ENCODE data around the gene PPP2R3A. TPM values are rescaled to one million over a fixed set of nuclear protein-coding genes. Genes with fewer than 3 reads are reported as not detected.
"Not testable (repeated sequence)": the region's sequence is repeated elsewhere in the genome, so short reads cannot be mapped to it uniquely, and the experiment has no call there.

Gene PPP2R3A
- total RNA-seq, 1 experiment from 2014 or later = not detected

- Histone ChIP-seq H3K79me2 (ENCODE audit: low read length) (peaks cover 59% of the 10 kb centered on the region), H3K27ac (ENCODE audit: low read length) (no peak overlapping the region), H4K20me1 (ENCODE audit: insufficient read depth, low read depth, low read length) (peaks cover 60% of the 10 kb centered on the region), H3K4me3 (ENCODE audit: low read length) (no peak overlapping the region), H3K9ac (ENCODE audit: low read length) (no peak overlapping the region), H3K27me3 (ENCODE audit: low read length) (no peaks in the 10 kb centered on the region), H3K9me2 (replicated peaks; ENCODE audit: insufficient read depth, low read length) (no peaks in the 10 kb centered on the region), H3K36me3 (ENCODE audit: insufficient read depth, low read length) (peaks cover 31% of the 10 kb centered on the region), H3K9me3 (ENCODE audit: low read length) (no peaks in the 10 kb centered on the region), H3K4me2 (ENCODE audit: low read depth, low read length, poor library complexity, severe bottlenecking) (no peak overlapping the region), H3K4me1 (ENCODE audit: low read length) (no peaks in the 10 kb centered on the region), H2AFZ (ENCODE audit: low read length) (no peak overlapping the region)
- DNase-seq = no peak
These were observed 184.1 kb downstream of the PPP2R3A start for GRCh38 chr3:136149667-136150066.

DNA sequence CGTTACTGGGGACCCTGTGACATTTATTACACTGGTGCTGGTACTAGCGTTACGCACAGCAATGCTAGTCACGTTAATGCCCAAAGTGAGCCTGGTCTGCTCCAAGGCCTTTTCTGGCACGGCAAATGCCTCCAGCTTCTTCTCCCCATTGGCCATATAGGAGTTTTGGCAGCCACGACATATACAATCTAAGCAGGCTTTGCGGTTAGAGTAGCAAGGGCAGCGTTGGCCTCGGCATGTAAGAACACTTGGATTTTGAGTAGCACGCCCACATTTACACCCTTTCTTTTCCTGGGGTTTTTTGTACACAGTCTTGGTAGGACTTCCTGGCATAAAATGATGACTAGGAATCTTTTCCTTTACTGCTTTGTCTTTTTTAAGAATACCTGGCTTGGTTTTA, 185.7 kb downstream of the PPP2R3A start:
- Histone ChIP-seq H3K4me1 (ENCODE audit: low read length) (no peaks in the 10 kb centered on the region), H3K36me3 (ENCODE audit: insufficient read depth, low read length) (peaks cover 31% of the 10 kb centered on the region), H3K79me2 (ENCODE audit: low read length) (peaks cover 74% of the 10 kb centered on the region), H3K9ac (ENCODE audit: low read length) (no peak overlapping the region), H3K4me3 (ENCODE audit: low read length) (no peak overlapping the region), H3K27me3 (ENCODE audit: low read length) (no peaks in the 10 kb centered on the region), H3K4me2 (ENCODE audit: low read depth, low read length, poor library complexity, severe bottlenecking) (no peak overlapping the region), H4K20me1 (ENCODE audit: insufficient read depth, low read depth, low read length) (peaks cover 68% of the 10 kb centered on the region), H3K9me3 (ENCODE audit: low read length) (no peaks in the 10 kb centered on the region), H3K27ac (ENCODE audit: low read length) (no peak overlapping the region), H2AFZ (ENCODE audit: low read length) (no peak overlapping the region), H3K9me2 (replicated peaks; ENCODE audit: insufficient read depth, low read length) (no peaks in the 10 kb centered on the region)
- DNase-seq = no peak

- H3K4me1 ChIP-seq (ENCODE audit: low read length) = no peaks in the 10 kb centered on the region
- H4K20me1 ChIP-seq (ENCODE audit: insufficient read depth, low read depth, low read length) = peaks cover 74% of the 10 kb centered on the region
- no peaks in the 10 kb centered on the region for H3K9me2 ChIP-seq (replicated peaks; ENCODE audit: insufficient read depth, low read length)
- no peak overlapping the region for H3K27ac ChIP-seq (ENCODE audit: low read length)
- H3K4me2 ChIP-seq (ENCODE audit: low read depth, low read length, poor library complexity, severe bottlenecking) = no peak overlapping the region
- H3K9me3 ChIP-seq (ENCODE audit: low read length) = no peaks in the 10 kb centered on the region
- H3K9ac ChIP-seq (ENCODE audit: low read length) = no peak overlapping the region
- H3K27me3 ChIP-seq (ENCODE audit: low read length) = no peaks in the 10 kb centered on the region
- H3K4me3 ChIP-seq (ENCODE audit: low read length) = no peak overlapping the region
- DNase-seq = no peak
- no peak overlapping the region for H2AFZ ChIP-seq (ENCODE audit: low read length)
- H3K36me3 ChIP-seq (ENCODE audit: insufficient read depth, low read length) = peaks cover 31% of the 10 kb centered on the region
- peaks cover 85% of the 10 kb centered on the region for H3K79me2 ChIP-seq (ENCODE audit: low read length)
These were observed 186.8 kb downstream of the PPP2R3A start for GRCh38 chr3:136152176-136152843.

DNA sequence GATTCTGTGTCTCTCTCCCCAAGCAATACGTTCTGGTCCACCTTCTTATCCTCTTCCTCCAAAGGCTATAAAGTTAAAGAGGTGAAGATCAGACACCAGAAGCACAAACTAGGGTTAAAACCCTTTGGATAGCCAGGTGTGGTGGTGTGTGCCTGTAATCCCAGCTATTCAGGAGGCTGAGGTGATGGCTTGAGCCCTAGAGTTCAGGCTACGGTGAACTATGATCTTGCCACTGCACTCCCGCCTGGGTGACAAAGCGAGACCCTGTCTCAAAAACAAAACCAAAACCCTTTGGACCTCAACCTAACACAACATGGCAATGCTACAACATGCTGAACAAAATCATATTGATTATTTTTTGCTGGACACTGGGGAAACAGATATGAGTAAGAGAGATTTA, 187.4 kb downstream of the PPP2R3A start:
- Histone ChIP-seq H3K27ac (ENCODE audit: low read length) (no peak overlapping the region), H3K9me2 (replicated peaks; ENCODE audit: insufficient read depth, low read length) (no peaks in the 10 kb centered on the region), H4K20me1 (ENCODE audit: insufficient read depth, low read depth, low read length) (peaks cover 79% of the 10 kb centered on the region), H3K9ac (ENCODE audit: low read length) (no peak overlapping the region), H2AFZ (ENCODE audit: low read length) (no peak overlapping the region), H3K4me3 (ENCODE audit: low read length) (no peak overlapping the region), H3K4me1 (ENCODE audit: low read length) (no peaks in the 10 kb centered on the region), H3K4me2 (ENCODE audit: low read depth, low read length, poor library complexity, severe bottlenecking) (no peak overlapping the region), H3K36me3 (ENCODE audit: insufficient read depth, low read length) (peaks cover 31% of the 10 kb centered on the region), H3K9me3 (ENCODE audit: low read length) (no peaks in the 10 kb centered on the region), H3K79me2 (ENCODE audit: low read length) (peaks cover 92% of the 10 kb centered on the region), H3K27me3 (ENCODE audit: low read length) (no peaks in the 10 kb centered on the region)
- DNase-seq = no peak

DNA sequence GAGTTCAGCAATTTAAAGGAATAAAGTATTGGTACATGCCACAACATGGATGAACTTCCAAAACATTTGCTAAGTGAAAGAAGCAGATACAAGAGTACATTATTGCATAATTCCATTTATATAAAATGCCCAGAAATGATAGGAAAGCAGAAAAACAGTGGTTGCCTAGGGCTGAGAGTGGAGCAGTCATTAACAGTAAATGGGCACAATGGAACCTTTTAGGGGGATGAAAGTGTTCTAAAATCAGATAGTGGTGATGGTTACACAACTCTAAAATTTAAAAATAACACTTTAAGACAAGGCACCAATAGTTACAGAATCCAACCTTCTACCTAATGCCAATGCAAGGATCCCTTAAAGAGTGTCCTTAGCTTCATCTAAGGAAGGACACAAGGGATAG, 196.0 kb downstream of the PPP2R3A start:
- Histone ChIP-seq H3K9ac (ENCODE audit: low read length) (no peak overlapping the region), H3K4me1 (ENCODE audit: low read length) (peaks cover 6% of the 10 kb centered on the region; the same call in 1 of the 2 replicates), H2AFZ (ENCODE audit: low read length) (no peak overlapping the region), H3K27ac (ENCODE audit: low read length) (no peak overlapping the region), H4K20me1 (ENCODE audit: insufficient read depth, low read depth, low read length) (peaks cover 62% of the 10 kb centered on the region), H3K27me3 (ENCODE audit: low read length) (no peaks in the 10 kb centered on the region), H3K4me2 (ENCODE audit: low read depth, low read length, poor library complexity, severe bottlenecking) (no peak overlapping the region), H3K4me3 (ENCODE audit: low read length) (no peak overlapping the region), H3K36me3 (ENCODE audit: insufficient read depth, low read length) (no peaks in the 10 kb centered on the region), H3K9me2 (replicated peaks; ENCODE audit: insufficient read depth, low read length) (no peaks in the 10 kb centered on the region), H3K79me2 (ENCODE audit: low read length) (peaks cover 98% of the 10 kb centered on the region), H3K9me3 (ENCODE audit: low read length) (no peaks in the 10 kb centered on the region)
- DNase-seq = no peak

DNA sequence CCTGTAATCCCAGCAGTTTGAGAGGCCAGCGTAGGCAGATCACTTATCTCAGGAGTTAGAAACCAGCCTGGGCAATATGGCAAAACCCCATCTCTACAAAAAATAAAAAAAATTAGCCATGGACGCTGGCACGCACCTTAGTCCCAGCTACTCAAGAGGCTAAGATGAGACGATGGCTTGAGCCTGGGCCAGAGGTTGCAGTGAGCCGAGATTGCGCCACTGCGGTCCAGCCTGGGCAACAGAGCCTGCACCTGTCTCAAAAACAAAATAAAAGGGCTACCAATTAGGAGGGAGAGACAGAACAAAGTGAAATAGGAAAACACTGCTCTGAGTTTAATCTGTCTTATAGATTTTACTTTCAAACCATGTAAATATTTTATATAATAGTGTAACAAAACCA, 196.8 kb downstream of the PPP2R3A start:
- peaks cover 55% of the 10 kb centered on the region for H4K20me1 ChIP-seq (ENCODE audit: insufficient read depth, low read depth, low read length)
- H3K27ac ChIP-seq (ENCODE audit: low read length) = no peak overlapping the region
- H3K4me3 ChIP-seq (ENCODE audit: low read length) = no peak overlapping the region
- H3K4me1 ChIP-seq (ENCODE audit: low read length) = peaks cover 6% of the 10 kb centered on the region; the same call in 1 of the 2 replicates
- DNase-seq = no peak
- no peak overlapping the region for H2AFZ ChIP-seq (ENCODE audit: low read length)
- peaks cover 98% of the 10 kb centered on the region for H3K79me2 ChIP-seq (ENCODE audit: low read length)
- H3K9ac ChIP-seq (ENCODE audit: low read length) = no peak overlapping the region
- H3K9me2 ChIP-seq (replicated peaks; ENCODE audit: insufficient read depth, low read length) = no peaks in the 10 kb centered on the region
- H3K36me3 ChIP-seq (ENCODE audit: insufficient read depth, low read length) = no peaks in the 10 kb centered on the region
- no peaks in the 10 kb centered on the region for H3K27me3 ChIP-seq (ENCODE audit: low read length)
- H3K9me3 ChIP-seq (ENCODE audit: low read length) = no peaks in the 10 kb centered on the region
- H3K4me2 ChIP-seq (ENCODE audit: low read depth, low read length, poor library complexity, severe bottlenecking) = no peak overlapping the region

DNA sequence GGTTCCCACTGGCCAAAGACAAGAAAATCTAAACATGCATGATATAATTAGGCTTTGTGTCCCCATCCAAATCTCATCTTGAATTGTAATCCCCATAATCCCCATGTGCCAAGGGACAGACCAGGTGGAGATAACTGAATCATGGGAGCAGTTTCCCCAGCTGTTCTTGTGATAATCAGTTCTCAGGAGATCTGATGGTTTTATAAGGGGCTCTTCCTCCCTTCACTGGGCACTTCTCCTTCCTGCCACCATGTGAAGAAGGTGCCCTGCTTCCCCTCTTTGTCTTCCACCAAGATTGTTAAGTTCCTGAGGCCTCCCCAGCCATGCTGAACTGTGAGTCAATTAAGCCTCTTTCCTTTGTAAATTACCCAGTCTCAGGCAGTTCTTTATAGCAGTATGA, 198.1 kb downstream of the PPP2R3A start:
- not testable (repeated sequence) for DNase-seq; H3K4me3 ChIP-seq (ENCODE audit: low read length); H3K27me3 ChIP-seq (ENCODE audit: low read length); H3K9me3 ChIP-seq (ENCODE audit: low read length); H2AFZ ChIP-seq (ENCODE audit: low read length); H3K9ac ChIP-seq (ENCODE audit: low read length); H3K4me2 ChIP-seq (ENCODE audit: low read depth, low read length, poor library complexity, severe bottlenecking); H3K36me3 ChIP-seq (ENCODE audit: insufficient read depth, low read length); H3K9me2 ChIP-seq (replicated peaks; ENCODE audit: insufficient read depth, low read length); H3K4me1 ChIP-seq (ENCODE audit: low read length); H3K27ac ChIP-seq (ENCODE audit: low read length)
- Histone ChIP-seq H4K20me1 (ENCODE audit: insufficient read depth, low read depth, low read length) (peaks cover 52% of the 10 kb centered on the region), H3K79me2 (ENCODE audit: low read length) (peaks cover 98% of the 10 kb centered on the region)

DNA sequence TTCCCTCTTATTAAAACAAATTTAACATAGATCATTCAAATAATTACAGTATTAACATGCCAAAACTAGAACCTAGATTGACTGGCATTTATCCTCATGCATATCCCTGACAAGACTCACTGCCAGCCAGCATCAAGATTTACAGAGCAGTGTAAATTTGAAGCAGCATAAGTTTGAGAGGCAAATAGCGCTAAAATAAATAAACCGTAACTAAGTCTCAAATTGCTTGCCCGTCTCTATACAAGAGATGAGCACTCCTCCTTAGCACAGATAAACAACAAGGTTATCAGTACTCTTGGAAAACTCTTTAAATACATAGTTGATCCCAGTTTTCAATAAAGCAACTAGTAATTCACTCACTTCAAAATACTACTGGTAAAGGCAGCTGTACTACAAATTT, 201.0 kb downstream of the PPP2R3A start:
- no peak overlapping the region for H3K4me2 ChIP-seq (ENCODE audit: low read depth, low read length, poor library complexity, severe bottlenecking)
- H3K27ac ChIP-seq (ENCODE audit: low read length) = no peak overlapping the region
- H3K27me3 ChIP-seq (ENCODE audit: low read length) = no peaks in the 10 kb centered on the region
- no peak overlapping the region for H3K4me3 ChIP-seq (ENCODE audit: low read length)
- no peaks in the 10 kb centered on the region for H3K9me3 ChIP-seq (ENCODE audit: low read length)
- no peak overlapping the region for H2AFZ ChIP-seq (ENCODE audit: low read length)
- peaks cover 6% of the 10 kb centered on the region; the same call in 1 of the 2 replicates for H3K4me1 ChIP-seq (ENCODE audit: low read length)
- no peak overlapping the region for H3K9ac ChIP-seq (ENCODE audit: low read length)
- no peaks in the 10 kb centered on the region for H3K36me3 ChIP-seq (ENCODE audit: insufficient read depth, low read length)
- peaks cover 42% of the 10 kb centered on the region for H4K20me1 ChIP-seq (ENCODE audit: insufficient read depth, low read depth, low read length)
- peaks cover 100% of the 10 kb centered on the region for H3K79me2 ChIP-seq (ENCODE audit: low read length)
- no peaks in the 10 kb centered on the region for H3K9me2 ChIP-seq (replicated peaks; ENCODE audit: insufficient read depth, low read length)
- DNase-seq = no peak
